Small intestine (tissue), 7 donors: ENCODE measurements around the gene PLEKHG1. TPM values are rescaled to one million over a fixed set of nuclear protein-coding genes. Genes with fewer than 3 reads are reported as not detected.

Experiments
- DNase-seq, 2 donors: peaks; one replicate each; pipeline versions ENCODE4 v3.0.0 to v3.0.0-alpha.2; 2013
- FAIRE-seq: peaks from 2 replicates; lab custom pipeline; 2012; peaks lifted over from hg19 to GRCh38; lab: Jason Lieb, UNC
- H3K27ac ChIP-seq, 3 donors: one replicate each; pipeline ENCODE4 v1.5.1; 2013; ENCODE audit warnings: low read length in 2 of 3, mild to moderate bottlenecking in 2 of 3, control low read depth in 1 of 3, inconsistent platforms in 1 of 3, low read depth in 1 of 3, moderate library complexity in 1 of 3
- H3K27me3 ChIP-seq, 3 donors: one replicate each; pipeline ENCODE4 v1.6.1; 2013; ENCODE audit warnings: low read length in 3 of 3, inconsistent platforms in 1 of 3; ENCODE audit not compliant: control insufficient read depth in 3 of 3, insufficient read depth in 3 of 3
- H3K36me3 ChIP-seq, 3 donors: one replicate each; pipeline ENCODE4 v1.6.1; 2013; ENCODE audit warnings: low read length in 3 of 3, inconsistent platforms in 1 of 3, low read depth in 1 of 3, mild to moderate bottlenecking in 1 of 3, moderate library complexity in 1 of 3; ENCODE audit not compliant: control insufficient read depth in 3 of 3, insufficient read depth in 2 of 3
- H3K4me1 ChIP-seq, 3 donors: one replicate each; pipeline ENCODE4 v1.6.1; 2013; ENCODE audit warnings: low read length in 2 of 3, inconsistent platforms in 1 of 3, low read depth in 1 of 3, mild to moderate bottlenecking in 1 of 3, moderate library complexity in 1 of 3; ENCODE audit not compliant: control insufficient read depth in 3 of 3, insufficient read depth in 2 of 3
- H3K4me3 ChIP-seq, 3 donors: one replicate each; pipeline ENCODE4 v1.5.1; 2013; ENCODE audit warnings: low read length in 3 of 3, control low read depth in 1 of 3, inconsistent platforms in 1 of 3, low read depth in 1 of 3, mild to moderate bottlenecking in 1 of 3, moderate library complexity in 1 of 3
- H3K9me3 ChIP-seq, 2 donors: one replicate each; pipeline ENCODE4 v1.6.1; 2013; ENCODE audit warnings: low read depth in 1 of 2, low read length in 1 of 2; ENCODE audit not compliant: control insufficient read depth in 2 of 2, insufficient read depth in 1 of 2
- WGBS, 3 donors: extraction: QIAGEN DNeasy Blood & Tissue Kit; methylation state at CpG; one replicate each; pipeline ENCODE4 v1.1.7; 2013; 5-methylcytosine and 5-hydroxymethylcytosine counted together
- polyA plus RNA-seq, 4 donors: library from polyadenylated mRNA; stranded (reverse) in 3 of 4; unstranded in 1 of 4; fragments of 200-250 nt in 3 of 4; fragments of 120-200 nt in 1 of 4; gene quantifications; one replicate each; pipeline versions ENCODE4 v1.2.1 to v1.2.3, GENCODE V29; 2013
- donor health status: healthy with polysubstance abuse.
- donor health status: control.
- donor health status: control.
- donor health status: Bipolar disorder and iron deficiency.
- donor health status: healthy.

PLEKHG1 gene
- polyA plus RNA-seq, 4 donors = 3.0 to 7.0 (median 5.9) TPM

DNA sequence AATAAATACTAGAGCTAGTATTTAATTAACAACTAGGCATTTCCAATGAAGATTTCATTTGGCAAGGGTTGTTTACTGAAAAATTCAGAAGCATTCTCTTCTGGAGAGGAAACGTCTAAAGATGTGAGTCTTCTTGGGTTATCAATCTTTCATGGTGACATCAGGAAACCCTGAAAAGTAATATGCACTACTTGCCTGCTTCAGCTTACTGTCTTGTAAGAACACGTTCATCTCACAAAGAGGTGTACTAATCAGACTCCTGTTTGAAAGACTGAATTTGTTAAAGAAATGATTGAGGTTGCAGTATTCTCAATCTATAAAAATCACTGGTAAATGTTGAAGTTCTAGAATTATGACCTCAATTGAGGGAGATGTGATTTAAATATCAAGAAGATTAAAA is 16.9 kb downstream of the PLEKHG1 start:
- H3K27me3 ChIP-seq = peaks cover 0 to 4% (median 0%) of the 10 kb centered on the region in 3 donors
- no peak overlapping the region for H3K27ac ChIP-seq
- no peaks in the 10 kb centered on the region for H3K9me3 ChIP-seq
- DNase-seq (no peak), FAIRE-seq (no peak)
- no peak overlapping the region for H3K4me3 ChIP-seq
- peaks cover 6 to 14% (median 11%) of the 10 kb centered on the region in 3 donors for H3K4me1 ChIP-seq
- H3K36me3 ChIP-seq = no peaks in the 10 kb centered on the region
- 65 to 83% (median 82%) methylated on average over 2 of the region's 2 CpGs for WGBS, 3 donors

DNA sequence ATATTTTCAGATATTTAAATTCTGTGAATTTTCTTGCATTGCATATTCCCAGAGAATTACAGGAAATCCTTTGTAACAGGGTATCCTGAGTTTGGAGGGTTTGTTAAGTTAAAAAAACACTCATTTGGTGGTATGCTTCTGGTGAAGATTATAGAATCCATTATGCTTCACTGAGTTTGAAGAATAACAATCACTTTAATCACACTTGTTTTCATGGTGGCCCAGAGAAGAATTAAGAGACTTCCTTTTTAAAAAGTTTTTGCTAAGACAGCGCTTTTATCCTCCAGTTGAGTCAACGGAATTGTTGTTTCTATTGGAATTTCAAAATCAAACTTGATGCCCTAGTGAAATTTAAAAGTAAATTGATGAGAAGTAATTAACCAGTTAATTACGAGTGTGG is 17.4 kb downstream of the PLEKHG1 start:
- Histone ChIP-seq H3K9me3 (no peaks in the 10 kb centered on the region), H3K27ac (no peak overlapping the region), H3K4me1 (peaks cover 6 to 14% (median 11%) of the 10 kb centered on the region in 3 donors), H3K36me3 (no peaks in the 10 kb centered on the region), H3K27me3 (peaks cover 0 to 4% (median 0%) of the 10 kb centered on the region in 3 donors), H3K4me3 (no peak overlapping the region)
- 52 to 60% (median 58%) methylated on average over 3 of the region's 3 CpGs for WGBS, 3 donors
- no peak for FAIRE-seq
- no peak for DNase-seq

DNA sequence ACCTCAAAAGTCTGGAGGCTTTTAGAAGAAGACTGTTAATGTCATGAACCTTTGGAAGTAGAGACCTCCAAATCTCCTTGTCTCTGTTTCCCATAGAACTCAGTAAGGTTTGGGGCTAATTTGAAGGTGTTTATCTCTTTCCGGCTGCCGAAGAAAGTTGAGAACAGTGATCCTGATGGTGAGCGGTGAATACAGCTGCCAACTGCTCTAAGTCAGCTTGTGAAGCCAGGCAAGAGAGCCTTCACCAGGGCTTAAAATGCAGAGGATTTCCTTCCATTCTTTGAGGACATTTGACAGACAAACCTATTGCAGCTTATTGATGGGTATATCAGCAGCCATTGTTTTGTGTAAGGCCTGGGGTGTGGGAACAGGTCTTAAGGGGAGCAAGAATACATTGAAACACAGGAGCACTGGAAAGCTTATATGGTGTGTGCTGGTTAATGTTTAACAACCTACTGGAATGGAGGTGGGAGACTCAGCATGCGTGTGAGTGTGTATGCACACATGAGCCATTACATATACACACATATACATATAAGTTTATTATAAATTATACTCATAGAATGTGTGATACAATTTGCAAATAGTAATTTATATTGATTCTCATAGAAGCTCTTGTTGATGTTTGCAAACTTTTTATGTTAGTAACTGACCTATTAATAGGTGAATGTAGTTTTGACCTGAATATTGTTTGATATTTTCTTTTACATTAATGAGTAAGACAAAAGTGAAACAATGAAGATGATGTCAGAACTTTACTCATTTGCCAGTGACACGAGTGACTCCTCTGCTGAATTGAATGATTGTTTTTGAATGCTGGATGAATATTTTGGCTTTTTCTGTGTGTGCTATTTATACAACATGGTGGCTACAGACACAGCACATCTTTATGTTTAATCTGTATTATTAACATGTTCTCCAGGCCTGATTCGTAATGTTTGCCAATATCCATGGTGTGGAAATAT is 18.1 kb downstream of the PLEKHG1 start:
- Histone ChIP-seq H3K36me3 (no peaks in the 10 kb centered on the region), H3K4me3 (no peak overlapping the region), H3K9me3 (no peaks in the 10 kb centered on the region), H3K27me3 (peaks cover 0 to 2% (median 0%) of the 10 kb centered on the region in 3 donors), H3K27ac (peak overlapping the region in 1 of 3 donors; percentile 61), H3K4me1 (peaks cover 6 to 14% (median 13%) of the 10 kb centered on the region in 3 donors)
- FAIRE-seq (no peak), DNase-seq (peak; percentile 63 to 76)
- WGBS, 3 donors = 31 to 58% (median 44%) methylated on average over 6 of the region's 6 CpGs

DNA sequence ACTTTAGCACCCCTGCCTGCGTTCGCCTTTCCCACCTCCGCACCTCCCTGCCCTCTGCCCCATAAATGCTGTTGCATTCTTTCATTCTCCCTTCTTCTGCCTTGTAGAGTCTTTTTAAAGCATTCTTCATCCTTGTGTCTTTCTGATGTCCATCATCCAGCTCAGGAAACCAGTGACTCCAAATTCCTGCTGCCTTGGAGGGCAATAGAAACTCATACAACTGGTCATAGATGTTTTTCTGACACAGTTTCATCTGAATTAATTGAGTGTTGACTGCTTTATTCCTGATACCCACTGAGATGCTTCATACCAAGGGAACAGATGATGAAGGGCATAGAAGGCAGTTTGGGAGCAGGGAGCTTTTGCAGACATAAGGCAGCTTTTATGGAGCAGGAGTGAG is 19.6 kb downstream of the PLEKHG1 start:
- no peaks in the 10 kb centered on the region for H3K27me3 ChIP-seq
- FAIRE-seq (no peak), DNase-seq (no peak)
- H3K4me1 ChIP-seq = peaks cover 6 to 14% (median 13%) of the 10 kb centered on the region in 3 donors
- H3K4me3 ChIP-seq = no peak overlapping the region
- H3K27ac ChIP-seq = no peak overlapping the region
- no peaks in the 10 kb centered on the region for H3K9me3 ChIP-seq
- 93 to 99% (median 96%) methylated on average over 3 of the region's 3 CpGs for WGBS, 3 donors
- H3K36me3 ChIP-seq = no peaks in the 10 kb centered on the region

DNA sequence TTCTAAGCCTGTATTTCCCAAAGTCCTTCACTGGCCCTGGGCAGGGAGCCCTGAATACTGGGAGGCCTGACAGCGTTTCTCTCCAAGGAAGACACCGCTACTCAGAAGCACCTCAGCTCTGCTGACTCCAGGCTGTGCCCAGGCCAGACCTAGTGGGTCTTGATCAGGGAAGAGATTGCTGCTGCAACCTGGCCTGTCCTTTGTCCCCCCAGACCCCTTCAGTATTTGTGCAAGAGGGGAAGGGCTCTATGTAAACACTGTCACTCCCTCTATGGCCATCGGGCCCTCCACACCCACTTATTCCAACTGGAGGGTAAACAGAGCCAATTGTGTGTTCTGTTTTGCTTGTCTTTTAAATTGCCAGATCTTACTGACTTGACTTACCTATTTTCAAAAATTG is 20.6 kb downstream of the PLEKHG1 start:
- Histone ChIP-seq H3K36me3 (no peaks in the 10 kb centered on the region), H3K9me3 (no peaks in the 10 kb centered on the region), H3K4me1 (peaks cover 6 to 14% (median 13%) of the 10 kb centered on the region in 3 donors), H3K27ac (peak overlapping the region in 2 of 3 donors; percentile 22 to 36), H3K27me3 (no peaks in the 10 kb centered on the region), H3K4me3 (no peak overlapping the region)
- FAIRE-seq (no peak), DNase-seq (peak in 1 of 2 donors; percentile 31)
- 24 to 55% (median 37%) methylated on average over 3 of the region's 3 CpGs for WGBS, 3 donors

DNA sequence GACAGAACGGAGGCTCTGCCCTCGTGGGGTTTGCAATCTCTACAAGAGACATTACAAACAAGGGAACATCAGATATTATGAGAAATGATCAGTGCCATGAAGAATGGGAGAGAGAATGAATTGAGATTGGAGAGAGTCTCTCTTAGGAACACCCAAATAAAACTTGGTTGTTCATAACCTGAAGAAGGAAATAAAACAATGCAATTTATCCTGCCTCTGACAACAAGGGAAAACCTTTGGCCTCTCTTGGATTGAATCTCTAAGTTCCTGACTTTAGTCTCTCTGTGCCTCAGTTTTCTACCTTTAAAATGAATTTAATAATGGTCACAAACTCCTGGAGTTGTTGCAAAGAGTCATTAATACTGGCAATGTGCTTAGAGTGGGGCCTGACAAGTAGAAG is 21.1 kb downstream of the PLEKHG1 start:
- Histone ChIP-seq H3K27ac (peak overlapping the region in 1 of 3 donors; percentile 22), H3K36me3 (no peaks in the 10 kb centered on the region), H3K27me3 (no peaks in the 10 kb centered on the region), H3K4me1 (peaks cover 6 to 14% (median 13%) of the 10 kb centered on the region in 3 donors), H3K4me3 (no peak overlapping the region), H3K9me3 (no peaks in the 10 kb centered on the region)
- no peak for DNase-seq
- WGBS, 3 donors = 48 to 73% (median 55%) methylated on average over 2 of the region's 2 CpGs
- no peak for FAIRE-seq

DNA sequence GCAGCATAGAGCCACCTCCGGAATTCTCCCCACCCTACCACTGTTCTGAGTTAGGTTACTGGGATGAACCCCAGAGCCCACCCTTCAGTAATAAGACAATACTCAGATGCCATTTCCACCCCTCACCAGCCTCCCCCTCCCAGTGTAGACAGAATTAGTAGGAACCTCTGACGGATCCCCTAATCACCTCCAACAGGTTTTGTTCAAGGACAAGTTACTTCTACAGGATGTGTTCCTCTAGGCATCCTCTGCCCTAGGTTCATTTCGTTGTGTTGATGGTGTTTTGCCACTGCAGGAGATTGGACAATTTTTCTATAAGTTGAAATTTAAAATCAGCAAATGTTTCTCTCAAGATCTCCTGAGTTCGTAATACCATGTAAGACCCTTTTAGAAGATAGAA is 22.8 kb downstream of the PLEKHG1 start:
- no peak overlapping the region for H3K4me3 ChIP-seq
- H3K36me3 ChIP-seq = no peaks in the 10 kb centered on the region
- DNase-seq (no peak), FAIRE-seq (no peak)
- no peaks in the 10 kb centered on the region for H3K9me3 ChIP-seq
- H3K27ac ChIP-seq = peak overlapping the region in 1 of 3 donors; percentile 8
- no peaks in the 10 kb centered on the region for H3K27me3 ChIP-seq
- peaks cover 6 to 16% (median 12%) of the 10 kb centered on the region in 3 donors for H3K4me1 ChIP-seq
- WGBS, 3 donors = 84 to 96% (median 87%) methylated on average over 4 of the region's 4 CpGs

DNA sequence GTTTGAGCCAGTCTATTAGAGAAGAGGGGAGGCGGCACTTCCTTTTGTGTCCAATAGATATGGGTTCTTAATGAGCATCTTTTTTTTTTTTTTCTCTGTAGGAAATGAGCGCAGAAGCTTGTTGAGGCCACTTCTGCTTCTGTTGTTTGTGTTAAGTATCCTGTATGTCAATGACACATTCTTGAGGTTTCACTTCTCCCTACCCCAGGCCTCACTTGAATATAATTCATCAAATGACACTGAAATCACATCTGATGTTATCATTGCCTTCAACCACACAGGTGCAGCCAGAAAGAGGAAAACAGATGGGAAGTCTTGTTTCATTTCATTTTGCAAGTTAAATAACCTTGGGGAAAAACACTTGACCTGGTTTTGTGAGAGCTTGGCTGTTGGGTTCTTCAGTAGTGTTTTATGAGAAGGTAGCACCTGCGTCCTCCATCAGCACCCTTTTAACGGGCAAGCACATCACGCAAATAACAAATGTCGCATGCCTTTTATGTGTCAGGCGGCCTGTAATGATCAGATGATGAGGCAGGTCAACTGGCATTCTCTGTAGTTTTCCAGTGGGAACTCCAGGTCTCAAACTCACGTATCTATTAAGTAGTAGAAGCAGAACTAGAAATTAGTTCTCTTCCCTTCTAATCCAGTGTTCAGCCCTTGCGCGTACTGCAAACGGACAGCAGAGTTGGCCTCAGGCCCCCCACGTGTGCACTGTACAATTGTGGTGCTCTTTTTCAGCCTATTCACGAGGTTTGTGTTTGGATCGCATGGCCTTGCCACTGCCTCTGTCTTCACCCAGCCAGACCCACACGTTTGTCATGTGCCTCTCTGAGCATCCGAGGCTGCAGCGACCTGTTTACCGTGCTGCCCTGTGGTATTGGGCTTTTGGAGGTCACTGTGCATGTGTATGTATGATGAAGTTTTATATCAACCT is 23.5 kb downstream of the PLEKHG1 start:
- no peaks in the 10 kb centered on the region for H3K9me3 ChIP-seq
- peak overlapping the region in 1 of 3 donors; percentile 52 for H3K27ac ChIP-seq
- no peaks in the 10 kb centered on the region for H3K36me3 ChIP-seq
- H3K27me3 ChIP-seq = no peaks in the 10 kb centered on the region
- peaks cover 6 to 17% (median 15%) of the 10 kb centered on the region in 3 donors for H3K4me1 ChIP-seq
- no peak for DNase-seq
- WGBS, 3 donors = 79 to 93% (median 80%) methylated on average over 18 of the region's 18 CpGs
- no peak overlapping the region for H3K4me3 ChIP-seq
- FAIRE-seq = no peak
